DOHH2 (cell line): Measurements from ENCODE around the gene GTF2I.
A peak's percentile ranks its signal among the peaks of the same experiment; 100 is the strongest.

ENCODE experiments used
- H3F3A ChIP-seq: fragments of 200-600 bp; sonication (generic), shearing (Covaris generic); 2 replicates; pipeline ENCODE4 v1.6.0; 2016; ENCODE audit warnings: antibody characterized with exemption, mild to moderate bottlenecking; ENCODE audit not compliant: control insufficient read depth, insufficient read depth
- H3K27ac ChIP-seq: fragments of 200-600 bp; sonication (generic); 2 replicates; pipeline ENCODE4 v1.5.1; 2014; ENCODE audit warnings: low read depth, mild to moderate bottlenecking, low read length, moderate library complexity
- H3K27me3 ChIP-seq: fragments of 200-600 bp; sonication (generic); 2 replicates; pipeline ENCODE4 v1.6.1; 2014; ENCODE audit warnings: mild to moderate bottlenecking, low read length, mixed read lengths; ENCODE audit not compliant: control insufficient read depth
- H3K36me3 ChIP-seq: fragments of 200-600 bp; sonication (generic); 2 replicates; pipeline ENCODE4 v1.6.1; 2014; ENCODE audit warnings: mild to moderate bottlenecking, low read length, moderate library complexity, mixed read lengths; ENCODE audit not compliant: control insufficient read depth
- H3K4me1 ChIP-seq: fragments of 200-600 bp; sonication (generic); 2 replicates; pipeline ENCODE4 v1.6.1; 2014; ENCODE audit warnings: mild to moderate bottlenecking, low read length, mixed read lengths; ENCODE audit not compliant: control insufficient read depth
- H3K4me2 ChIP-seq: fragments of 200-600 bp; sonication (generic); 2 replicates; pipeline ENCODE4 v1.6.0; 2014; ENCODE audit warnings: mild to moderate bottlenecking, low read length, moderate library complexity
- H3K4me3 ChIP-seq: fragments of 200-600 bp; sonication (generic); 2 replicates; pipeline ENCODE4 v1.5.1; 2014; ENCODE audit warnings: mild to moderate bottlenecking, low read length, mixed read lengths
- H3K79me2 ChIP-seq: fragments of 200-600 bp; sonication (generic); 2 replicates; pipeline ENCODE4 v1.6.1; 2014; ENCODE audit warnings: mild to moderate bottlenecking, low read length, mixed read lengths; ENCODE audit not compliant: control insufficient read depth
- H3K9me2 ChIP-seq: fragments of 200-600 bp; sonication (generic); replicated peaks from 2 replicates; pipeline ENCODE4 v1.6.1; 2014; ENCODE audit warnings: mild to moderate bottlenecking, low read length, mixed read lengths; ENCODE audit not compliant: control insufficient read depth
- H3K9me3 ChIP-seq: fragments of 200-600 bp; sonication (generic); 2 replicates; pipeline ENCODE4 v1.6.1; 2014; ENCODE audit warnings: antibody characterized with exemption, low read length, mixed read lengths; ENCODE audit not compliant: control insufficient read depth, insufficient read depth
- H4K20me1 ChIP-seq: fragments of 200-600 bp; sonication (generic); 2 replicates; pipeline ENCODE4 v1.6.0; 2014; ENCODE audit warnings: low read depth, mild to moderate bottlenecking, antibody characterized with exemption, low read length, moderate library complexity; ENCODE audit not compliant: control insufficient read depth, insufficient read depth
- CTCF ChIP-seq: fragments of 200-600 bp; sonication (generic); IDR thresholded peaks from one replicate; pipeline ENCODE4 v1.5.1; 2014; ENCODE audit warnings: antibody characterized with exemption, mild to moderate bottlenecking, low read depth, low read length; ENCODE audit not compliant: poor library complexity, severe bottlenecking
- EZH2phosphoT487 ChIP-seq: fragments of 200-600 bp; sonication (generic); IDR thresholded peaks from 2 replicates; pipeline ENCODE4 v1.6.1; 2017; ENCODE audit warnings: borderline replicate concordance, mild to moderate bottlenecking, antibody characterized with exemption, low read length, moderate library complexity, mixed read lengths

GTF2I gene

GRCh38 chr7:74657692-74658177, at the start of gene GTF2I:
Gene GTF2I (plus strand): TSS chr7:74657718. CDS start chr7:74689129, 31,411 bp downstream.
- Histone ChIP-seq H3K4me1 (peaks cover 59% of the 10 kb centered on the region), H3K4me3 (peak within 1 kb of the TSS; percentile 89), H3K36me3 (peaks cover 39% of the 10 kb centered on the region), H3K27me3 (no peaks in the 10 kb centered on the region), H4K20me1 (peaks cover 5% of the 10 kb centered on the region), H3K9me2 (no peaks in the 10 kb centered on the region), H3K4me2 (peak within 1 kb of the TSS; percentile 86), H3K9me3 (no peaks in the 10 kb centered on the region), H3F3A (peaks cover 43% of the 10 kb centered on the region), H3K79me2 (peaks cover 51% of the 10 kb centered on the region), H3K27ac (peak within 1 kb of the TSS; percentile 93)
- TF ChIP-seq EZH2phosphoT487 = no peak
- no peak for TF ChIP-seq CTCF

DNA sequence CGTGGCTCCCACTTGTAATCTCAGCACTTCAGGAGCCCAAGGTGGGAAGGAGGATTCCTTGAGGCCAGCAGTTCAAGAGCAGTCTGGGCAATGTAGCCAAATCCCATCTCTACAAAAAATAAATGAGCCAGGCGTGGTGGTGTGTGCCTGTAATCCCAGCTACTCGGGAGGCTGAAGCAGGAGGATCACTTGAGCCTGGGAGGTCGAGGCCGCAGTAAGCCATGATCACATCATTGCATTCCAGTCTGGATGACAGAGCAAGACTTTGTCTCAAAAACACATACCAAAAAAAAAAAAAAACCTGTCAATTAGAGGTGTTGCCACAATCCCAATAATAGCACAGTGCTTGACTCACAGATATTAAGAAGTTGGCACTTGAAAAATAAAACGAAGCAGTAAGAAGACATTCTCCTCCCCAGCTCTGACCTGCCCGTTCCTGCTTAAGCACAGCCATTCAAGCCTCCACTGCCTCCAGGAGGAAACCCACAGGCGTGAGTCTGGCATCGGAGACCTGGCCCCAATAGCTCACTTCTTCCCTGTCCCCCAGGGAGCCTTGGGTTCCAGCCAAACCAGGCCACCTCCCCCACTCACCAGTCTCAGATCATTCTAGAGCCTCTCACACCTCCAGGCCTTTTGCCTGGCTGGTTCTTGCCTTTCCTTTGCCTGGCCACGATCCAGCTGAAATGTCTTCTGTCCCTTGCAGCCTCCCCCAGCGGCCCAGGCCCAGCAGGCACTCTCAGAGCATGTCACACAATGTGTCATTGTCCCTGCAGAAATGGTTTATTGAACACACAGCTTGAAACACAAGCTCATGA, 45.3 kb upstream of the GTF2I start:
- no peak overlapping the region for H3K4me3 ChIP-seq
- H3K4me1 ChIP-seq = peaks cover 20% of the 10 kb centered on the region
- no peak for TF ChIP-seq CTCF
- no peak for TF ChIP-seq EZH2phosphoT487
- no peaks in the 10 kb centered on the region for H3K27me3 ChIP-seq
- H4K20me1 ChIP-seq = no peaks in the 10 kb centered on the region
- no peaks in the 10 kb centered on the region for H3K79me2 ChIP-seq
- no peaks in the 10 kb centered on the region for H3K9me3 ChIP-seq
- H3K27ac ChIP-seq = no peak overlapping the region
- H3K4me2 ChIP-seq = no peak overlapping the region
- no peaks in the 10 kb centered on the region for H3K9me2 ChIP-seq
- H3K36me3 ChIP-seq = no peaks in the 10 kb centered on the region
- peaks cover 12% of the 10 kb centered on the region for H3F3A ChIP-seq

- H3K9me3 ChIP-seq = no peaks in the 10 kb centered on the region
- no peaks in the 10 kb centered on the region for H3K27me3 ChIP-seq
- no peaks in the 10 kb centered on the region for H4K20me1 ChIP-seq
- peak; percentile 58 for TF ChIP-seq CTCF
- no peak for TF ChIP-seq EZH2phosphoT487
- peak overlapping the region; percentile 72 for H3K4me3 ChIP-seq
- H3K79me2 ChIP-seq = no peaks in the 10 kb centered on the region
- H3K9me2 ChIP-seq = no peaks in the 10 kb centered on the region
- H3K4me1 ChIP-seq = peaks cover 36% of the 10 kb centered on the region
- peak overlapping the region; percentile 96 for H3K4me2 ChIP-seq
- no peaks in the 10 kb centered on the region for H3K36me3 ChIP-seq
- peaks cover 12% of the 10 kb centered on the region for H3F3A ChIP-seq
- H3K27ac ChIP-seq = peak overlapping the region; percentile 87
Measured at GRCh38 chr7:74615933-74616780, 41.4 kb upstream of the GTF2I start.
